ENCODE data around the gene RNF41.
"Not testable (repeated sequence)": the region's sequence is repeated elsewhere in the genome, so short reads cannot be mapped to it uniquely, and the experiment has no call there.

Gene RNF41

DNA sequence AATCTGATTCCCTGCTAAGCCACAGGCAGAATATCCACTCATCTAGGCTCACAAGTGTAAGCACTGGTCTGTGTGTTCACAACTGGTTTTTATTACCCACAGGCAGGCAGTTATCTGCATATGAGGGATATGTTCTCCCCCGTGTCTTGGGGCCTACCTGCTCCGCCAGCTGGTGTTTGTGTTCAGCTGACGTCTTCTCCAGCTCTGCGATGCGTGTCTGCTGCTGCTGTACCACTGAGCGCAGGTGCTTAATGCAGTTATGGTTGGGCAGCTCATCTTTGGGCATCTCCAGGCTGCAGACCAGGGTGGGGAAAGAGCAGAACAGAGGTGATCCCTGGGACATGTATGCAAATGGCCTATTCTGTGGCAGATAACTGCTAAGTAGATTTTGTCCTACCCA is 13.7 kb downstream of the RNF41 start:
- DNase-seq (ENCODE audit: low spot score): no peak

DNA sequence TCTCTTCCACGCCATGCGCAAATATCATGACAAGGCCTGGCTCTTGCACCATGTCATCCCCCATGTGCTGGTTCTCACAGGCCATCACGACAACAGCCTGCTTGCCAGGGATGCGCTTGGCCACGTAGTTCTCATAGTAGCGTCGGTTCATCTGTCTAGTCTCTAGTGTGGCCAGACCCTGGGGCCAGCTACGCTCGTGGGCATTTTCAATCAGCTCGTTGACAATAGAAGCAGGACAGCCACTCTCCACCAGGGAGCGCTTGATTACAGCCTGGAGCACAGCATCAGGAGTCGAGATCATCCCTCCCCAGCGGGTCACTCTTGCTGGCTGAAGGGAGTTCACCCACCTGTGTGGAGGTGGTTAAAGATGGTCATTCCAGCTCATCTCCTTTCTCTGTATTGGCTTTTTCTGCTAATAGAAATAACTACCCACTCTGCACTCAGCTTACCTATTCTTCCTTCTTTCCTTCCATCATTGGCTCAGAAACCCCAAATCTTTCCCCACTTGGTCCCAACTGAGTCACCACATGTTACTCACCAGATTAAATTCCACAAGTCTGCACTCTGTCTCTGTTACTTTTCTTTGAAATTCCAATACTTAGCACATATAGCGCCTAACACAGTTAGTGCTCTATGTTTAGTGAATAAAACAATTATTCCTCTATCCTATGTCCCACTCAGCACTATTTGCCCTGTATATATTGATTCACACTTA is 15.1 kb downstream of the RNF41 start:
- no peak for DNase-seq (ENCODE audit: low spot score)

DNA sequence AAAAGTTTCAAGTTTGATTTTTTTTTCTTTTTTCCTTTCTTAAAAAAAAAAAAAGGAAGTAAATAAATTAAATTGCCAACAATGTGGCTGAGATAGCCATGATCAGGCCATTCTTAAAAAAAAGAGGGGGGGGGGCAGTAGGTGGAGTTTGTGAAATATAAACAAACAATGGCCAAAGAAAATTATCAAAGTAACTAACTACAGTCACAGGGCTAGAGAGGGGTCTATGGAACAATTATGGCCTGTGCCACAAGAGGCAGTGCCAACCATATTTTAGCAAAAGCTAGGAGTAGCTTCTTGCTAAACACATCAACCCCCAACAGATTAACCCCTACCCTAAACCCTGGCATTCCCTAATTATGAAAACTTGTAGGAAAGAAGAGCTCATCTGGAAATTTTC is 16.3 kb downstream of the RNF41 start:
- no peak for DNase-seq (ENCODE audit: low spot score)

DNA sequence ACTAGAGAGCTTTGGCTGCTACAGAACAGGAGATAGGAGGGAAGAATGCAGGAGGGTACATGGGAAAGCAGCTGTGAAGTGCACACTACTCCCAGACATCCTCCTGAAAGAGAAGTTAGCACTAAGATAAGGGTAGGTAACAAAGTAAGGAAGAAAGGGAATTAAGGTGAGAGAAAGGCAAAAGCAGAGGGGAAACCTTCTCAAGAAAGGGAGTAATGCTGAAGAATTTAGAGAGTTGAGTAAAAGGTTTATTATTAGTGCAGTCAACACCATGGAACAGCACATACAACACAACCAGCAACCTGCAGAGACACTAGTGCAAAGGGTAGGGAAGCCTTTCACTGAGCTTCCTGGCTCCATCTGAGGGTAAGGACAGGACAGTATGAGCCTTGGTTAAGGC is 17.4 kb downstream of the RNF41 start:
- DNase-seq (ENCODE audit: low spot score): no peak

DNA sequence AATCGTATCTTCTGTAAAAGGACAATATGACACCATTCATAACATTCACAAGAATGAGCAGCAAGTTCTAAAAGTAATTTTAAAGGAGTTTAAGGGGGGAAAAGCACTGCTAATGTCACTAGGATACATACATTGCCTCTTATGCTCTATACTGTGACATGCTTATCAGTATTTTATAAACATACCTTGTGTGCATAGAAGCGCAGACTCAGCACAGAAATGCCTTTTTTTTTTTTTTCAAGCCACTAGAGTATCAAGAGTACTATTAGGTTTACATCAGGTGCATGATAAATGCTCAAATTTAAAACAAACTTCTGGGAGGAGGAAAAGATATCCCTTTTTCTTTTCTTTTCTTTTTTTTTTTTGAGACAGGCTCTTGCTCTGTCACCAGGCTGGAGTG is 18.9 kb downstream of the RNF41 start:
- no peak for DNase-seq (ENCODE audit: low spot score)

DNA sequence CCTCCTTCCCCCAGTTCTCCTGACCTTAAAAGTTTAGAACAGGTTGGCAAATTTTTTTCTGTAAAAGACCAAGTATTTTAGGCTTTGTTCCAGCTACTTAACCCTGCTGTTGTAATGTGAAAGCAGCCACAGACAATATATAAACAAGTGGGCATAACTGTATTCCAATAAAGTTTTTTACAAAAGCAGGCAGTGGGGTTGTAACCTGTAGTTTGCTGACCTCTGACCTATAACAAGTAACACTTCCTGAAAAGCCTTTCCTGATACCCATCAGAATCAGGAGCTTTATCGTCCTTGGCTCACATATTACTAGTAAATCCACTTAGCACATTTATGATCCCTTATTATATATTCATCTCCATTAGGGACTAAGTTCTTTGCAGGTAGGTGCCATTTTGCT is 19.4 kb downstream of the RNF41 start:
- DNase-seq (ENCODE audit: low spot score): no peak

DNA sequence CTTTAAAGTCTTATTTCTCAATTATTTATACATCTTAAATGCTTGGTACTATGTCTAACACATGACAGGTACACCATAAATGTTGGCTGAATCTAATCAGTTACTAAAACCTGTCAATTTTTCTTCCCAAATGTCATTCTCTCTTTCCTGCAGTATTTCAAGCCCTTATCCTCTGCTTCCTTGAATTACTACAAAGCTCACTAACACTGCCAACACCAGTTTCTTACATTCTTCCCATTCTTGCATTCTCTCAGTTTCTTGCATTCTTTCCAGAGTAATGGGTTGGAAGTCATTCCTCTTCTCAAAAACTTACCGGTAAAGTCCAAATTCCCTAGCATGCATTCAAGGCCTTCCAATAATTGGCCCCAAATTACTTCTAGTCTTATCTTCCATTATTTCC is 22.9 kb downstream of the RNF41 start:
- DNase-seq (ENCODE audit: low spot score): no peak

DNA sequence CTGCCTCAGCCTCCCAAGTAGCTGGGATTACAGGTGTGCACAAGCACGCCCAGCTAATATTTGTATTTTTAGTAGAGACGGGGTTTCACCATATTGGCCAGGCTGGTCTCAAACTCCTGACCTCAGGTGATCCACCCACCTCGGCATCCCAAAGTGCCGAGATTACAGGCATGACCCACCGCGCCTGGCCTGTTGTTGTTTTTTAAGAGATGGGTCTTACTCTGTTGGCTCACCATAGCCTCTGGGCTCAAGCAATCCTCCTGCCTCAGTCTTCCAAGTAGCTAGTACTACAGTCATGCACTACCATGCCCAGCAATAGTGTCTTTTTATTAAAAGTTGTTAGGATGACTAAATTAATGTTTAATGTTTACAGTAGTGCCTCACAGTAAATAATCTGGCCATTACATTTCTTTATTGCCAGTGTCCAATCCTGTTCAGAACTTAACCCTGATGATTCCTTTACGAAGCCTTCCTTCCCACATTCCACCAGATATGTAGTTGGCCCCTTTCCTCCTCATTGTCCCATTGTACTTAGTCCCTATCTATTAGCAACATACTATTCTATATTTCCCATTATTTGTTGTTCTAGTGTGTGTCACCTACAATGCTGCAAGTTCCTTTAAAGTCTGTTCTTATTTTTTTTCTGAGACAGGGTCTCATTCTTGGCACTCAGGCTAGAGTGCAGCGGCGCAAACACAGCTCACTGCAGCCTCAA is 23.6 kb downstream of the RNF41 start:
- DNase-seq (ENCODE audit: low spot score): no peak

DNA sequence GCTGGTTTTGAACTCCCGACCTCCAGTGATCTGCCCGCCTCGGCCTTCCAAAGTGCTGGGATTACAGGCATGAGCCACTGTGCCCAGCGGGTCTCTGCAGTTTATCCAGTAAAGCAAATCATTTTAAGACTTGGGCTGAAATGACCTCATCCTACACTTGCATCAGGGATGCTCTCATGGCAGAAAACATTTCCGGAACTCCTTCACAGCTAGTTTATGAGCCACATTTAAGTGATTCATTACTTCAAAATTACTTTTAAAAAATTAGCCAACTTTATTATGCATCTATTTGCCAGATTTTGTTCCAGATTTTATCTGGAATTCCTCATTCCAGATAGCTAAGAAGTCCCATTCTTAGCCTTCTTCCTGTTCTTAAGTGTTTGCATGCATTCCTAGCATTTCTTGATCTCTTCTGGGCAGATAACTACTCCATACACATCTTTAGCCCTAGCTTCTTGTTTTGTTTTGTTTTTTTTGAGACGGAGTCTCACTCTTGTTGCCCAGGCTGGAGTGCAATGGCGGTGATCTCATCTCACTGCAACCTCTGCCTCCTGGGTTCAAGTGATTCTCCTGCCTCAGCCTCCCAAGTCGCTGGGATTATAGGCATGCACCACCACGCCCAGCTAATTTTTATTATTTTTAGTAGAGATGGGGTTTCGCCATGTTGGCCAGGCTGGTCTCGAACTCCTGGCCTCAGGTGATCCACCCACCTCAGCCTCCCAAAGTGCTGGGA is 24.7 kb downstream of the RNF41 start:
- DNase-seq (ENCODE audit: low spot score): not testable (repeated sequence)

DNA sequence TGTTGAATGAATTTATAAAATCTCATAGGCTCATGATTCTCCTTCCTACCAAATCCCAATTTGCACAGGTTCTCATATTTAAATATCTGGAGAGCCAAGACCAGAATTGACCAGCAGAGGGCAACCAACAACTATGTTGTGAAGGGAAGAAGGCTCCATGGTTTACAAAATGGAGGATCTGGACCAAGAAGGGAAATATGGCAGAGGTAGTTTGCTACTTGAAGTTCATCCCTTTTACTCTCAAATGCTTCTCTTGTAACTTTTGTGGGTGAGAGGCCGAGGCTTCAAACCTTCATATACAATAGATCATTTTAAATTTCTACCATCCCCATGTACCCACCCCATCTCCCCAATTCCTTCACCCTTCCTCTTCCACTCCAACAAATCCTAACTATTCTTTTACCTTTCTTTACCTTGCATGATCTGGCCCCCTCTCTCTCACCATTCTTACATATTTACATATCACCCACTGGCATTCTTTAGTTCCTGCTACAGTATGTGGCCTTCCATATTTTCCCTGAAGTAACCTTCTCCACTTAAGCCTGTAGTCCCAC is 28.6 kb downstream of the RNF41 start:
- DNase-seq (ENCODE audit: low spot score): peak; percentile 81

DNA sequence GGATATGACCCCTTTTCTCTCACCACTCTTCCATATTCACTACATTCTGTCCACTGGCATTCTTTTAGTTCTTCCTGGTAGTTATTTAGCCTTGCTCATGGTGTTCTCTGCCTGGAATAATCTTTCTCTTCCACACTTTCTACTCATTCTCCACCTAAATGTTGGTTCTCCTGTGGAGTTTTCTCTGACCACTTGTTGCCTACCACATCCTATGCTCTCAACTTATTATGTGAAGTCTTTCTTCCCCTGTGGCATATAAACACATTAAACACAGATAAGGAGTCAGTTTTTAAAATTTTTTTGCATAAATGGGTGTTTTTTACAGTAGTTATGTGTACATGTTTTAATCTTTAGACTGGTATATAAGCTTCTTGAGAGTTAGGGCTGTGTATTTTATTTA is 29.1 kb downstream of the RNF41 start:
- DNase-seq (ENCODE audit: low spot score): no peak

DNA sequence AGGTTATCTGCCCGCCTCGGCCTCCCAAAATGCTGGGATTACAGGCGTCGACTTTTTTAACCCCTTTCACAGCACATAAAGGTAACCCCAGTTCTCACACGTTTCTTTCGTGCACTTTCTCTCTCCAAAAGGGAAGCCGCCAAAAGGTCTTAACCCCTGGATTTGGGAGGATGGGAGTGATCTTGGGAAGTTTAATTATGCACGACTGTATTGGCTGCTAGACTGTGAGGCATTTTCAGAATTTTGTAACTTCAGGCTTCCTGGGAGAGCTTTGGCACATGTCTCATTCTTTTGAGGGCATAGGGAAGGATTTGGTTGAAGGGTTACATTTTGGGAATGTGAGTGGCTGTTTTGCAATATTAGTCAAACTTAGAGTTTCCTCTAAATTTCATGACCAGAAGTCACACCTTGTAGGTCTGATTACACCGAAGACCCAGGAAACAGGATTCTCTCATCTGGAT is 31.0 kb downstream of the RNF41 start:
- no peak for DNase-seq (ENCODE audit: low spot score)

DNA sequence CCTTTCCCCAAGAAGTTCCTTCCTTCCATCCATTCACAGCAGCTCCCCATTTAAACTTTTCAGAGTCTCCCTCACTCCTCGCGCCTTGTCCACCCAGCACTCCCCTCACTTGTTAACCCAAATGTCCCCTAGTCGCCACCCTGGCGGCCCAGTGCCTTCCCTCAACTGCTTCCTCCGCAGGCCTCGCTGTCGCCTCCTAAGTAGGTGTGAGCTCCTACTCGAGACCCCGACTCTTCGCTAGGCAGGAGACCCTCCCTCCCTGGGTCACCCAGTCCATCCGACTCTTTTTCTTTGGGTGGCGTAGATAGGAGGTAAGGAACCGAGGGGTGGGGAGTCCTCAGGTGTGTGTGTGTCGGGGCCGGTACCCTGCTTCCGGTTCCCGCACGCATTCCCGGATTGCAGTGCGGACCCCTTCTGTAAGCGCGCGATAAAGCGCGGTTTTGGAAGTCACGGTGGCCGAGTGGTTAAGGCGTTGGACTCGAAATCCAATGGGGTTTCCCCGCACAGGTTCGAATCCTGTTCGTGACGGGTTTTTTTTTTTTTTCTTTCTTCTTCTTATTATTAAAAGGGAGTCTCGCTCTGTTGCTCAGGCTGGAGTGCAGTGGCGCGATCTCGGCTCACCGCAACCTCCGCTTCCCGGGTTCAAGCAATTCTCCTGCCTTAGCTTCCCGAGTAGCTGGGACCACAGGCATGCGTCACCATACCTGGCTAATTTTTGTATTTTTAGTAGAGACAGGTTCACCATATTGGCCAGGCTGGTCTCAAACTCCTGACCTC is 31.6 kb downstream of the RNF41 start:
- DNase-seq (ENCODE audit: low spot score): peak; percentile 71

DNA sequence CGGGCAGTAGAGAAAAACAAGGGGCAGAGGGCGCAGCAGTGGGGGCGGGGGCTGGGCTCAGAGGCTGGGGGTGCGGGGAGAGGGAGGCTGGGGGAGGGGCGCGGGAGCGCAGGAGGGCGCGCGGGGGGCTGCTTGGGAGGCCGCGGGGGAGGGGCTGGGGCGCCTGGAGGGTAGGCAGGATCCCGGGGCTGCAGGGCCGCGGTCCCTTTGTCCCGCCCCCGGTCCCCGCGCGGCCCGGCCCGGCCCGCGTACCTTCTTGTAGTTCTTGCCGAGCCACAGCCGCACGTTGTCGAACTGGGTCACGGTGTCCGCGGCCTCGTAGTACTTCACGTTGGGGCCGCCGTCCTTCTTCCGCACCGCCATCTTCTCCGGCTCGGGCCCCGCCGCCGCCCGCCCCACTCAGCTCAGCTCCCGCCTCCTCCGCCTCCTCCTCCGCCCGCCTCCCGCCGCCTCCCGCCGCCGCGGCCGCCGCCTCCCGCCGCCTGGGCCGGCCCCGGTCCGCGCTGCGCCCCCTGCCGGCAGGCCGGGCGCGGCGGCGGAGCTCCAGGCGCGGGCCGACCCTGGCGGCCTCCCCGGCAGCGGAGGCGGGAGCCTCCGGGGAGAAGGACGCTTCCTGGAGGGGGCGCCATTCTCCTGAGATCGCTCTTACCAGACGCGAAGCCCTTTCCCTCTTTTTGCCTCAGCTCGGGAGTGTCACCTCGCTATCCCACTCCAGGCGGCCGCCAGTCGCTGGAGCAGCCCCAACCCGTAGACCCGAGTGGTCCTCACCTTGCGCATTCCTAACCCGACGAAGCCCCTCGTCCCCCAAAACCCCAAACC is 32.4 kb downstream of the RNF41 start, which contains the start of gene SMARCC2:
Gene SMARCC2 (minus strand): TSS at position 385 of the 819 bp plus-strand sequence. CDS start 22 bp downstream, at position 363.
- peak; percentile 80 for DNase-seq (ENCODE audit: low spot score)

DNA sequence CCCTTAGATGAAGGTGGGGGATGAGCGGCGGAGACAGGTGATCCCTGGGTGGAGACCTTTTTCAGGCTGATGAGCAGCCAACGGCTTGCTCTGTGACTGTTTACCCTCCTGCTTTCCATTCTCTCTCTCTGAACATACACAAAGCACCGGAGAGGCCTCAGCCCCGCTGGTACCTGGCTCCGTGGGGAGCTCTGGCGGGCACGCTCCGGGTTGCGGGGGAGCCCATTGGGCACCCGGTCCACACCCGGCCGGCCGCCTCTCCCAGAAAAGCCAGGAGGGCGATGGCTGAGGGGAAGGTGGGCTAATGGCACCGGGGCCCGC is 33.0 kb downstream of the RNF41 start:
- no peak for DNase-seq (ENCODE audit: low spot score)

DNA sequence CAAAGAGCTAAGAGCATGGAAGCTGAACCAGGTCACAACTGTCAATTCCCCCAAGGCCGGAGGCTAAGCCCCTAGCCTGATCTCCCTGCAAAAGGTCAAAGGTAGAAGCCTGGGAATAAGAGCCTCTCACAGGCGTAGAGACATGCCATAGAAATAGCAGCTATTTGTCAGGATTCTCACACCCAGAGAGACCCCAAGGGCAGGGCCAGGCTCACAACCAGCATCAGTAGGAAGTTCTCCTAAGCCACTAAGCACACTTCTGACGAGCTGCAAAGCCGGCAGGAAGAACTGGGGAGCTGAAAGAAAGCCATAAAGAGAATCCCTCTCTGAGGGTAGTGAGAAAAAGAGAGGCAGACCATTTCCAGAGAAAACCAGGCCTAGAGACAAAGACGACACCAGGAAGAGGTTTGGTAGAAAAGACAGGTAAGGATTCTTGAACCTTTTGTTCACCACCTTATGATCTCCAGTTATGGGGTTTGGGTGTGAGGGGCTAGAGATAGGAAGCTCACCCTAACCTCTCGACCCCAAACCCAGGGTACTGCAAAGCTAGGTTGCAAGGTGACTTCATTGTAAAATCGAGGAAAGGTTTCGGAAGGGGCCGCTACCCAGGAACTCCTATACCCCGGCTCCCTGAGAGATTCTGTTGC is 33.5 kb downstream of the RNF41 start:
- no peak for DNase-seq (ENCODE audit: low spot score)

DNA sequence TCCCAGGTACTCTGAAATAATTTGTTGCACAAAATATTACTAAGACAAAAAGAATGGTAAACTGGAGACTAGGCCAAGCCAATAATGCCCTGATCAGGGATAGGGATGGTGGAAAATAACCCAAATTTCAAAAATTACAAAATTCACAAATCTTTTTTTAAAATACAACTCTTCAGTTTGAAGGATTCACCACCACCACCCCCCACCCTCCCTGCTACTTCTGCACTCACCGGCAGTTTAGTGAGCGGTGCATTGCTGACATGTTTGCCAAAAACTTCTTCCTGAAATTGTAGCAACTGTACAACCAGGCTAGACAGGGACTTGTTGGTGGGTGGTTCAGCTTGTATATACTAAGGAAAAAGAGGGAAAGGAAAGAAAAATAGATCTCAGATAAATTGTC is 34.8 kb downstream of the RNF41 start:
- no peak for DNase-seq (ENCODE audit: low spot score)

DNA sequence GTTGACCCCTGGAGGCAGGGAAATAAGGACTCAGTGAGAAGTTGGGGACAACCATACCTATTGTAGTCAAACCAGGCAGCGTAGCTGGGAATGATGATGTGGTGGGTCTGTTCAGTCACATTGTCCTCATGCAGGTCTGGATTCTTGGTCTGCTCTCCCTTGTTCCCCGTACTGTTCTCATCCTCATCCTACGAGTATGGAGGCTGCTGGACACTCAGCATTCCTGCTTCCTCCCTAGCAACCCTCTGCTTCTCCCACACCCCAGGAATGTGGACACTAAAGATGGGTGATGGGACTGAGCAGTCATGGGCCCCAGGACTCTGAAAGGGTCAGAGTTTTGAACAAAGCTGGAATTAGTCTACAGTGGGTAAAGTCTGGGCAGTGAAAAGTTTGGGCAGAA is 43.4 kb downstream of the RNF41 start:
- no peak for DNase-seq (ENCODE audit: low spot score)

DNA sequence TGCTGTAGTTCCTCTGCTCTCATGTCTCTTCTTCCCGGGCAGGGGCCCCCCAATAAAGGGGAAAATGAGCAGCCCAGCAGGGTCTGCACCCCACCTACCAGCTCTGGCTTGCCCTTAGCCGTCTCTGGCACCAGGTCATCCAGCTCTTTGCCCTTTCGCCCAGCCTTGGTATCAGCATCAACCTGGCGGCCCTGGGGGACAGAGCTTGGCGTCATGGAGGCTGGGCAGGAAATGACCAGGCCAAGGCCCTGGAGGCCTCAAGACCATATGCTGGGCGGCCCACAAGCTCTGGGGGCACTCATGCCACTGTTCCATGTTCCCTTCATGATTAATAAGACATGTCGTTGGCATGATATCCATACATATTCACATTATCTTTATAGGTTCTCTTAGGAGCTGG is 48.9 kb downstream of the RNF41 start:
- DNase-seq (ENCODE audit: low spot score): no peak

DNA sequence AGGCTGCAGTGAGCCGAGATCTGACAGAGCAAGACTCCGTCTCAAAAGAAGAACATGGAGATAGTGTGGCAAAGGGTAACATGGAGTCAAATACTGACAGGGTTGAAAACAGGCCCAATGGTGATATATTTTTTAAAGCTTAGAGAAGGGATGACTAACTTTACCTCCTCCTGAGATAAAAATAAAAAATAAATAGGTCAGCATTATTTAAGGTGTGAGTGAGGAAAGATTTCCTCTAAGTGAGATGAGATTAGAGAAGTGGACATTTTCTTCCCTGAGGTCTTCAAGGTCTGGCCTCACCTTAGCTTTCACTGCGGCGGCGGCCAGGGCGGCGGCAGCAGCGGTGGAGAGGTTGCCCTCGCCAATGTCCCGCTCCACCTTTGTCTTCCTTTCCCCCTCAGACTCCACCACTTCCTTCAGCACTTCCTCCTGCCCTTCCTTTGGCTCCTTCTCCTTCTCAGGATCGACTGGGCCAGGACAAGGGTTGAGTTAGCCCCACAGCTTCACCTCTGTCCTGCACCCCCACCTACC is 52.4 kb downstream of the RNF41 start:
- DNase-seq (ENCODE audit: low spot score): no peak
